ENCODE data around the gene TFAP2D. TPM values are rescaled to one million over a fixed set of nuclear protein-coding genes. Genes with fewer than 3 reads are reported as not detected.

Gene TFAP2D
- total RNA-seq, 2 experiments from 2014 or later: not detected

GRCh38 chr6:50804283-50804682 is 91.0 kb downstream of the TFAP2D start:
- ChIA-PET POLR2A (no interaction called here), CTCF (no interaction called here)
- Mint-ChIP-seq H3K27me3 (no peaks in the 10 kb centered on the region), H3K9me3 (peaks cover 2% of the 10 kb centered on the region), H3K36me3 (ENCODE audit: low read depth) (no peaks in the 10 kb centered on the region), H3K4me3 (no peak overlapping the region), H3K27ac (no peak overlapping the region), H3K4me1 (ENCODE audit: low read depth) (no peaks in the 10 kb centered on the region)
- intact Hi-C loops (cut with micrococcal nuclease): no loop called here
- DNase-seq (no peak), ATAC-seq (no peak)
- no peak for TF ChIP-seq CTCF (IDR thresholded peaks at IDR 0.05)

GRCh38 chr6:50807035-50807434 is 93.7 kb downstream of the TFAP2D start:
- POLR2A ChIA-PET: no interaction called here
- H3K27me3 Mint-ChIP-seq: no peaks in the 10 kb centered on the region
- no peak for TF ChIP-seq CTCF (IDR thresholded peaks at IDR 0.05)
- H3K9me3 Mint-ChIP-seq: peaks cover 2% of the 10 kb centered on the region
- H3K4me3 Mint-ChIP-seq: no peak overlapping the region
- H3K4me1 Mint-ChIP-seq (ENCODE audit: low read depth): no peaks in the 10 kb centered on the region
- ATAC-seq (no peak), DNase-seq (no peak)
- H3K27ac Mint-ChIP-seq: no peak overlapping the region
- intact Hi-C loops (cut with micrococcal nuclease): no loop called here
- CTCF ChIA-PET: no interaction called here
- H3K36me3 Mint-ChIP-seq (ENCODE audit: low read depth): no peaks in the 10 kb centered on the region

GRCh38 chr6:50815436-50816114 is 102.2 kb downstream of the TFAP2D start:
- peak overlapping the region; percentile 79 for H3K4me3 Mint-ChIP-seq
- no peak for DNase-seq
- H3K4me1 Mint-ChIP-seq (ENCODE audit: low read depth): peaks cover 10% of the 10 kb centered on the region
- CTCF ChIA-PET: interaction anchor here (0.9 to 1.6 kb wide), 6 partner anchors 16 to 1205 kb away, joined by 3 to 6 read pairs (median 4); no protein-coding TSS in a partner anchor
- H3K27ac Mint-ChIP-seq: no peak overlapping the region
- peaks cover 50% of the 10 kb centered on the region for H3K27me3 Mint-ChIP-seq
- ATAC-seq: no peak
- POLR2A ChIA-PET: no interaction called here
- intact Hi-C loops (cut with micrococcal nuclease): loop anchor here (5.0 to 10.0 kb wide), 3 partner anchors 91 to 1209 kb away; no protein-coding TSS in a partner anchor
- no peaks in the 10 kb centered on the region for H3K36me3 Mint-ChIP-seq (ENCODE audit: low read depth)
- TF ChIP-seq CTCF (IDR thresholded peaks at IDR 0.05): no peak
- no peaks in the 10 kb centered on the region for H3K9me3 Mint-ChIP-seq

- peak overlapping the region; percentile 79 for H3K4me3 Mint-ChIP-seq
- ATAC-seq (peak; percentile 34), DNase-seq (peak; percentile 76)
- intact Hi-C loops (cut with micrococcal nuclease): loop anchor here (5.0 to 10.0 kb wide), 3 partner anchors 91 to 1209 kb away; no protein-coding TSS in a partner anchor
- no peak overlapping the region for H3K27ac Mint-ChIP-seq
- ChIA-PET POLR2A (no interaction called here), CTCF (interaction anchor here (0.9 to 1.6 kb wide), 6 partner anchors 16 to 1204 kb away, joined by 3 to 6 read pairs (median 4); no protein-coding TSS in a partner anchor)
- H3K9me3 Mint-ChIP-seq: no peaks in the 10 kb centered on the region
- H3K4me1 Mint-ChIP-seq (ENCODE audit: low read depth): peaks cover 11% of the 10 kb centered on the region
- H3K27me3 Mint-ChIP-seq: peaks cover 56% of the 10 kb centered on the region
- H3K36me3 Mint-ChIP-seq (ENCODE audit: low read depth): no peaks in the 10 kb centered on the region
- peak; percentile 81 for TF ChIP-seq CTCF (IDR thresholded peaks at IDR 0.05)
These were observed 102.9 kb downstream of the TFAP2D start for GRCh38 chr6:50816115-50816675.

All from activated CD8-positive, alpha-beta T cell treated with anti-CD3 and anti-CD28 coated beads for 36 hours (primary cell).